ENCODE results near the gene SORCS3. TPM values are rescaled to one million over a fixed set of nuclear protein-coding genes. Genes with fewer than 3 reads are reported as not detected.

SORCS3 gene
- total and polyA plus RNA-seq, 2 donors (not counting 1 experiment from before 2014, with no cell fraction given), result not detected

DNA sequence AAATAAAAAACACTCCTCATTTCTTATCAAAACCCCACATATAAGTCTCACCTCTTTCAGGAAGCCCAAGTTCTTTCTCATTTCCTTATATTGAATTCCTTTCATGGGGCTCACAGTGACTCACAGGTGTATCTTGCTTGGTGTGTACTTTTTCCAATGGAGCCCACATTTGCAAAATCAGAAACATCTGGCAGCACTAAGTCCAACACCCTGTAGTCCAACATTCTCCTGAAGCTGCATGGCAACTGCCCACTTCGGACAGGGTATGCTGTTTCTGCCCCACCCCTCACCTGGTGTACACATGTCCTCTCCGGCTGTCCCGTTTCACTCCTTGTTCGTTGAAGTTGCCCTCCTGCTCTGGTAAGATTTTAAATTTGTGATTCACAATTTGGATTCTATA lies 544.1 kb downstream of the SORCS3 start:
- H3K4me1 Mint-ChIP-seq, result no peaks in the 10 kb centered on the region
- Histone ChIP-seq H2AFZ (ENCODE audit: insufficient read depth, low read depth, low read length, poor library complexity, severe bottlenecking) (no peak overlapping the region), H3K4me2 (replicated peaks; ENCODE audit: low read depth, low read length, poor library complexity, severe bottlenecking) (no peak overlapping the region), H4K20me1 (ENCODE audit: control insufficient read depth, insufficient read depth, low read length, poor library complexity, severe bottlenecking) (no peaks in the 10 kb centered on the region), H3K4me3 (ENCODE audit: control extremely low read depth in 1 of 5, extremely low read depth in 1 of 5, insufficient read depth in 1 of 5, low read depth in 2 of 5, low read length in 4 of 5) (no peak overlapping the region), H3K27ac (ENCODE audit: low read length in 2 of 2) (no peak overlapping the region), H3K4me1 (ENCODE audit: control insufficient read depth in 2 of 2, insufficient read depth in 2 of 2, low read length in 2 of 2) (no peaks in the 10 kb centered on the region), H3K27me3 (replicated peaks in 1 of 4; ENCODE audit: control extremely low read depth in 1 of 4, control insufficient read depth in 3 of 4, insufficient read depth in 4 of 4, low read length in 3 of 4) (no peaks in the 10 kb centered on the region), H3K9me3 (ENCODE audit: control extremely low read depth in 1 of 3, control insufficient read depth in 2 of 3, insufficient read depth in 1 of 3, low read length in 2 of 3) (no peaks in the 10 kb centered on the region), H3K79me2 (ENCODE audit: control insufficient read depth, insufficient read depth, low read length) (no peaks in the 10 kb centered on the region), H3K9ac (ENCODE audit: low read length) (no peak overlapping the region), H3K36me3 (replicated peaks in 1 of 2; ENCODE audit: control extremely low read depth in 1 of 2, control insufficient read depth in 1 of 2, extremely low read depth in 1 of 2, insufficient read depth in 2 of 2, low read length in 1 of 2) (no peaks in the 10 kb centered on the region)
- no peaks in the 10 kb centered on the region for H3K9me3 Mint-ChIP-seq (ENCODE audit: insufficient read depth)
- no peak overlapping the region for H3K27ac Mint-ChIP-seq
- intact Hi-C loops (cut with micrococcal nuclease), result no loop called here
- DNase-seq (no peak), ATAC-seq (ENCODE audit: low read depth) (no peak)
- no peak overlapping the region for H3K4me3 Mint-ChIP-seq
- TF ChIP-seq EZH2 (IDR thresholded peaks at IDR 0.05; ENCODE audit: borderline replicate concordance, insufficient read depth, low read depth, low read length, poor library complexity, severe bottlenecking), result no peak
- 88% methylated on average over 2 of the region's 4 CpGs for WGBS (ENCODE audit: insufficient coverage)
- POLR2A ChIA-PET, result no interaction called here
- CTCF ChIA-PET, result no interaction called here
- H3K27me3 Mint-ChIP-seq, result no peaks in the 10 kb centered on the region

DNA sequence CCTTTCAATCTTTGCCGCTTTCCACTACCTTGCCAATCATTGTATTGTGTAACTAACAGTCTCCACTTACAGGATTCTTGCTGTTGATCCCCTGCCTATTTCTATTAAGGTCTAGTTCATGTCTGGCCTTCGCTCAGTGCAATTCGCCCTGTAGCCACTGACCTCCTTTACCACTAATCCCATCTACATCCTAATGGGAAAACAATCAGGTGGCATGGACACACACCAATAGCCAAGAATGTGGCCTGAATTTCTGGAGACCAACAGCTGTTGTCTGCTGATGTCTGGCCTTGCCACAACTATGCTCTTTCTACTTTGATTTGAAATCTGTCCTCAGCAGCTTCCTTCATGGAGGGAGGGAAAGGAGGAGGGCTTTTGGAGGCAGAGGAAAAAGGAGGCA lies 546.2 kb downstream of the SORCS3 start:
- Histone ChIP-seq H3K27ac (ENCODE audit: low read length in 2 of 2) (no peak overlapping the region), H3K79me2 (ENCODE audit: control insufficient read depth, insufficient read depth, low read length) (no peaks in the 10 kb centered on the region), H3K4me1 (ENCODE audit: control insufficient read depth in 2 of 2, insufficient read depth in 2 of 2, low read length in 2 of 2) (no peaks in the 10 kb centered on the region), H2AFZ (ENCODE audit: insufficient read depth, low read depth, low read length, poor library complexity, severe bottlenecking) (no peak overlapping the region), H3K27me3 (replicated peaks in 1 of 4; ENCODE audit: control extremely low read depth in 1 of 4, control insufficient read depth in 3 of 4, insufficient read depth in 4 of 4, low read length in 3 of 4) (no peaks in the 10 kb centered on the region), H3K36me3 (replicated peaks in 1 of 2; ENCODE audit: control extremely low read depth in 1 of 2, control insufficient read depth in 1 of 2, extremely low read depth in 1 of 2, insufficient read depth in 2 of 2, low read length in 1 of 2) (no peaks in the 10 kb centered on the region), H3K9ac (ENCODE audit: low read length) (no peak overlapping the region), H3K9me3 (ENCODE audit: control extremely low read depth in 1 of 3, control insufficient read depth in 2 of 3, insufficient read depth in 1 of 3, low read length in 2 of 3) (no peaks in the 10 kb centered on the region), H3K4me2 (replicated peaks; ENCODE audit: low read depth, low read length, poor library complexity, severe bottlenecking) (no peak overlapping the region), H4K20me1 (ENCODE audit: control insufficient read depth, insufficient read depth, low read length, poor library complexity, severe bottlenecking) (no peaks in the 10 kb centered on the region), H3K4me3 (ENCODE audit: control extremely low read depth in 1 of 5, extremely low read depth in 1 of 5, insufficient read depth in 1 of 5, low read depth in 2 of 5, low read length in 4 of 5) (no peak overlapping the region)
- Mint-ChIP-seq H3K4me3 (no peak overlapping the region), H3K9me3 (ENCODE audit: insufficient read depth) (no peaks in the 10 kb centered on the region), H3K27ac (no peak overlapping the region), H3K4me1 (no peaks in the 10 kb centered on the region), H3K27me3 (no peaks in the 10 kb centered on the region)
- TF ChIP-seq, protein P1, sequence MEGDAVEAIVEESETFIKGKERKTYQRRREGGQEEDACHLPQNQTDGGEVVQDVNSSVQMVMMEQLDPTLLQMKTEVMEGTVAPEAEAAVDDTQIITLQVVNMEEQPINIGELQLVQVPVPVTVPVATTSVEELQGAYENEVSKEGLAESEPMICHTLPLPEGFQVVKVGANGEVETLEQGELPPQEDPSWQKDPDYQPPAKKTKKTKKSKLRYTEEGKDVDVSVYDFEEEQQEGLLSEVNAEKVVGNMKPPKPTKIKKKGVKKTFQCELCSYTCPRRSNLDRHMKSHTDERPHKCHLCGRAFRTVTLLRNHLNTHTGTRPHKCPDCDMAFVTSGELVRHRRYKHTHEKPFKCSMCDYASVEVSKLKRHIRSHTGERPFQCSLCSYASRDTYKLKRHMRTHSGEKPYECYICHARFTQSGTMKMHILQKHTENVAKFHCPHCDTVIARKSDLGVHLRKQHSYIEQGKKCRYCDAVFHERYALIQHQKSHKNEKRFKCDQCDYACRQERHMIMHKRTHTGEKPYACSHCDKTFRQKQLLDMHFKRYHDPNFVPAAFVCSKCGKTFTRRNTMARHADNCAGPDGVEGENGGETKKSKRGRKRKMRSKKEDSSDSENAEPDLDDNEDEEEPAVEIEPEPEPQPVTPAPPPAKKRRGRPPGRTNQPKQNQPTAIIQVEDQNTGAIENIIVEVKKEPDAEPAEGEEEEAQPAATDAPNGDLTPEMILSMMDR (IDR thresholded peaks at IDR 0.05), result no peak
- TF ChIP-seq EZH2 (IDR thresholded peaks at IDR 0.05; ENCODE audit: borderline replicate concordance, insufficient read depth, low read depth, low read length, poor library complexity, severe bottlenecking), result no peak
- ChIA-PET POLR2A (no interaction called here), CTCF (no interaction called here)
- ATAC-seq (ENCODE audit: low read depth) (no peak), DNase-seq (no peak)
- WGBS (ENCODE audit: insufficient coverage), result 93% methylated on average over 2 of the region's 3 CpGs
- intact Hi-C loops (cut with micrococcal nuclease), result no loop called here

Data from B cell (primary cell).